WI38 (cell line): ENCODE measurements around the gene LAMTOR3.

Experiments used
- H3K4me3 ChIP-seq: 2 replicates; pipeline ENCODE4 v1.5.1; 2011; ENCODE audit warnings: low read depth, mild to moderate bottlenecking, control low read depth, low read length
- TF ChIP-seq, protein P1 (sequence below): IDR thresholded peaks from 2 replicates; pipeline ENCODE4 v1.5.1; 2012; ENCODE audit warnings: low read depth, mild to moderate bottlenecking, control low read depth, low read length

Gene LAMTOR3

DNA sequence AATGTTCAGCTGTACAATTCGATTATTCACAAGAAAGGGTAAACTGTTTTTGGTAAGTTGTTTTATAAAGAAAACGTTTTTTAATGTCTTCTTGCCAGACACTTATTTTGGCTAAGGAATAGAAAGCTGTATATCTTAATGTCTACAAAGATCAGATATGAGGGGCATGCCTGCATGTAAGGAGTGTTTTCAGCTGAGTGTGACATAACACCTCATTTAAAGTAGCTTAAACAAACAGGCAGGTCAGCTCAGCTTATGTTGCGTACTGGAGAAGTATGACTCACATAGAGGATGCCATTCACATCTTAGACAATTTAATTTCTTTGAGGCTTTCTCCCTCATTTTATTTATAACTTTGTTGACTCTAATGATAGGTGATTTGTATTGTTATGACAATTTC is 30.4 kb downstream of the LAMTOR3 start:
- TF ChIP-seq, protein P1, sequence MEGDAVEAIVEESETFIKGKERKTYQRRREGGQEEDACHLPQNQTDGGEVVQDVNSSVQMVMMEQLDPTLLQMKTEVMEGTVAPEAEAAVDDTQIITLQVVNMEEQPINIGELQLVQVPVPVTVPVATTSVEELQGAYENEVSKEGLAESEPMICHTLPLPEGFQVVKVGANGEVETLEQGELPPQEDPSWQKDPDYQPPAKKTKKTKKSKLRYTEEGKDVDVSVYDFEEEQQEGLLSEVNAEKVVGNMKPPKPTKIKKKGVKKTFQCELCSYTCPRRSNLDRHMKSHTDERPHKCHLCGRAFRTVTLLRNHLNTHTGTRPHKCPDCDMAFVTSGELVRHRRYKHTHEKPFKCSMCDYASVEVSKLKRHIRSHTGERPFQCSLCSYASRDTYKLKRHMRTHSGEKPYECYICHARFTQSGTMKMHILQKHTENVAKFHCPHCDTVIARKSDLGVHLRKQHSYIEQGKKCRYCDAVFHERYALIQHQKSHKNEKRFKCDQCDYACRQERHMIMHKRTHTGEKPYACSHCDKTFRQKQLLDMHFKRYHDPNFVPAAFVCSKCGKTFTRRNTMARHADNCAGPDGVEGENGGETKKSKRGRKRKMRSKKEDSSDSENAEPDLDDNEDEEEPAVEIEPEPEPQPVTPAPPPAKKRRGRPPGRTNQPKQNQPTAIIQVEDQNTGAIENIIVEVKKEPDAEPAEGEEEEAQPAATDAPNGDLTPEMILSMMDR = no peak
- H3K4me3 ChIP-seq = no peak overlapping the region

DNA sequence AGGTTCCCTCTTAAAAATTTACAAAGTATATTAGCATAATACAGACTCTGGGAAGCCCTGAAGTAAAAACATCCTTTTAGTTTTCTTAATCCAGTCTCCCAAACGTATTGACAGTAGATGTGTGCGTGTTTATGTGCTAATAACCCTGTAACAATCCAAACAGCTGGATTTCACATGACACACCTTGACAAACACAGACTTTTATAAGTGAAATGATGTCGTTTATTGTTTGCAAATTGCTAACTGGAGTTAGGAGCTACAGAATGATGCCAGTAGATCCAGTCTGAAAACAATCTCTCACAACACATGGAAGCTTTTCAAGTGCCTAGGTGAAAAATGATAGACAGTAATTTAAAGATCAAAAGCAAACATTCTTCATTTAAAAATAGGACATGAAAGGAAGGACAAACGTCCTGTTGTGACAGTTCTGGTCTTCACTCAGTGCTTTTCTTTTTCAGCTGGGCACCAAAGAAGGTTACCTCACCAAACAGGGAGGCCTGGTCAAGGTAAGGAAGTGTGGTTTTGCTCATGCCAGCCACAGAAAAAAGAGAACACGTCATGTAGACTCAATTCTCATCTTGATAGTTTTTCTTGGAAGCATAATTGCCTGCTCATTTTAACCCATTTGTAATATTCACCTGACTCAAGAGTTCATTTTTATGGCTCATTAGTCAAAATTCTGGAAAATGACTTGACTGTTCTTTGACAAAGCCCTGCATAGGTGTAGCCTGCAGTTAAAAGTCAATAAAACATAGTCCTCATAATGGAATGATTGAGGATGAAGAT is 32.9 kb downstream of the LAMTOR3 start:
- H3K4me3 ChIP-seq = no peak overlapping the region
- TF ChIP-seq, protein P1 = no peak

DNA sequence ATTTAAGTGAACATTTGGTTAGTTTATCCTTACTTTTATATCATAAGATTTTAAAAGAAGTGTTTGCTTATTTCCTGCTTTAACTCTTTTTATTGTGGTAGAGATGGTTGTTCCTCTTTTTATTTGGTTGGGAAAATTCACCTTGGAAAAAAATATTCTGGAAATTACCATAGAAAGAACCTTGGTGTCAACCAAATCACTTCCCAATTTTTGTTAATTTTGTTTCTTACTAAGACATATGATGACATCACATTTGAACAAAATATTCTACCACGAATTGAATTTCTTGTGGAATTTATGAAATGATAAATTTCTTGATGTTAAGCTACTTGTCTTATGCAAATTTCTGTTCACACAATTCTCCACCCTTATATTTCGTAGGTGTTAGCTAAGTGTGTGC is 33.7 kb downstream of the LAMTOR3 start:
- H3K4me3 ChIP-seq = no peak overlapping the region
- TF ChIP-seq, protein P1 = no peak

DNA sequence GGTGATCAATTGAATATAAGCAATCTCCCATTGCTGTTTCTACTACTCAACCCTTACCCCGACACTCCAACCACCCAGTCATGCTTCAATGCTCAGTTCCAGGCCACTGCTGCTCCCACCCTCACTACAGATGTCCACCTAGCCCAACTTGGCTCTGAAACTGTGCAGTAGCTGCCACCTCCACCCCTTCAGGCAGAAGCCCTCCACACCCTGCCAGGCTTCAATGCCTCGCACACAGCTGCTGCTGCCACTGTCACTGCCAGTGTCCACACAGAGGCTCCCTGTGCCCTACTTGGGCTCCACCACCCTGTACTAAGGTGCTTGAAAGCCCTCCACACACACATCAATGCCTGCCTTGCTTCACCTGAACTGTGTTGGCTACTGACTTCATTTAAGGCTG is 34.6 kb downstream of the LAMTOR3 start:
- no peak overlapping the region for H3K4me3 ChIP-seq

DNA sequence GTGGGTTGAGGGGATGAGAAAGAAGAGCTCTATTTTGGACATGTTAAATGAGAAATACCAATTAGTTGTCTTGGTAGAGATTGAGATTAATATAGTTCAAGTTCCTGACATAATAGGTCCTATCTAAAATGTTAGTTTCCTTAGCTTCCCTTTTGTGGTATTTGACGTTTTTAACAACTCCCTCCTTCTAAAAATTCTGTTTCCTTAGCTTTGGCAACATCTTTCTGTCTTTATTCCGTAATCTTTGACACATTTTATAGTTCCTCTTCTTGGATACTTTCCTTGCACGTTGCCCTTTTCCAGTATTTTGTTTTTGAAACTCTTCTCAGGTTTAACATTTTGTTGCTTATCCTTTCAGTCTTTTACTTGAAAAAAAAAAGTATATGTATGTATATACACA is 36.9 kb downstream of the LAMTOR3 start:
- no peak overlapping the region for H3K4me3 ChIP-seq
- TF ChIP-seq, protein P1 = no peak

More for the DNA sequence above, 34.6 kb downstream of the LAMTOR3 start:
- TF ChIP-seq, protein P1 = no peak

DNA sequence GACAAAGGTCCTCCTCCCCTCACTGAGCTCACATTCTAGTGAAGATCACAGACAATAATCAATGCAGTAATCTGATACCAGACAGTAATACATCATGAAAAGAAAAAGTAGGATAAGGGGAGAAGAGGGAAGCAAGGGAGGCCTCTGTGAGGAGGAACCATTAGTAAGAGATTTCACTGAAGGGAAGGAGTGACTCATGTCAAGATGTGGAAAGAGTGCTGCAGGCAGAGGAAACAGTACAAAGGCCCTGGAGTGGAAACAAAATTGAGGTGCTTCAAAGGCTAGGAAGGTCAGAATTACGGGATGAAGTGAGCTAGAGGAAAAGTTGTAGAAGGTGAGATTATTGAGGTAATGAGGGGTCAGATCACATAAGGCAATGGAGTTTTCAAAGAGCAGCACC is 38.1 kb downstream of the LAMTOR3 start:
- TF ChIP-seq, protein P1 = no peak
- H3K4me3 ChIP-seq = no peak overlapping the region

DNA sequence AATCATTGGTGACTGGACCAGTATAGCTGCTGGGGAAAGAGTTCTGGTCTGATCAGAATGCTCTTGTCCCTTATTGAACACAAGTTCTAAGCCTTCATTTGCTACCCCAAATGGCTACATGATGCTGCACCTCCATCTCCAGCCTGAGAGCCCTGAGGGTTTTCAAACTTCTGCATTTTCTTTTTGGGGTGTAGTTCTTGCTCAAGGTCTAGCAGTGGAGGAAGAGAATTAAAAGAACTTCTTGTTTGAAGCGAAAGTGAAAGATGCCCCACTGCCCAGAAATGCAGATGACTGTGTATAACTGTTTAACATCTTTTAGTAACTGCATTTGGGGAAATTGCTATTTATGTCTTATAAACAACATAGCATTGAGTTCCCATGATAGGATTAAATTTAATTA is 38.5 kb downstream of the LAMTOR3 start:
- H3K4me3 ChIP-seq = no peak overlapping the region
- TF ChIP-seq, protein P1 = no peak
